Glutamatergic neuron (in vitro differentiated cells): ENCODE data around the gene ASTN2. TPM values are rescaled to one million over a fixed set of nuclear protein-coding genes. Genes with fewer than 3 reads are reported as not detected.

Source experiments
- DNase-seq: peaks from one replicate; pipeline ENCODE4 v3.0.0; 2022
- H3K27ac Mint-ChIP-seq: one replicate; pipeline ENCODE4 v1.8.0; 2020; ENCODE audit warnings: mild to moderate bottlenecking, mixed read lengths, inconsistent platforms; ENCODE audit not compliant: unreplicated experiment
- H3K27me3 Mint-ChIP-seq: one replicate; pipeline ENCODE4 v1.8.0; 2020; ENCODE audit warnings: mild to moderate bottlenecking, moderate library complexity, mixed read lengths, inconsistent platforms; ENCODE audit not compliant: unreplicated experiment
- H3K36me3 Mint-ChIP-seq: one replicate; pipeline ENCODE4 v1.8.0; 2020; ENCODE audit warnings: mild to moderate bottlenecking, mixed read lengths, inconsistent platforms; ENCODE audit not compliant: unreplicated experiment
- H3K4me1 Mint-ChIP-seq: one replicate; pipeline ENCODE4 v1.8.0; 2020; ENCODE audit warnings: mild to moderate bottlenecking, low read depth, mixed read lengths, inconsistent platforms; ENCODE audit not compliant: unreplicated experiment
- H3K4me3 Mint-ChIP-seq: one replicate; pipeline ENCODE4 v1.8.0; 2020; ENCODE audit warnings: mild to moderate bottlenecking, mixed read lengths, inconsistent platforms; ENCODE audit not compliant: unreplicated experiment
- H3K9me3 Mint-ChIP-seq: one replicate; pipeline ENCODE4 v1.8.0; 2020; ENCODE audit warnings: mild to moderate bottlenecking, moderate library complexity, mixed read lengths, inconsistent platforms; ENCODE audit not compliant: unreplicated experiment
- CTCF ChIP-seq: fragments of 200-600 bp; sonication (generic); IDR thresholded peaks from one replicate; pipeline ENCODE4 v1.5.0; 2021; ENCODE audit not compliant: partially characterized antibody, unreplicated experiment
- total RNA-seq: library from RNA; stranded (reverse); fragmentation: NEBNext Ultra II Directional; extraction: Animal tissue kit (Norgen Biotek cat#: 25700); gene quantifications from one replicate; pipeline ENCODE4 v1.2.1, GENCODE V29; 2021; ENCODE audit not compliant: unreplicated experiment

ASTN2 gene
- total RNA-seq, 1 donor from 2014 or later, result 134 TPM

- no peak for DNase-seq
- H3K27ac Mint-ChIP-seq, result no peak overlapping the region
- TF ChIP-seq CTCF, result no peak
- H3K36me3 Mint-ChIP-seq, result no peaks in the 10 kb centered on the region
- no peak overlapping the region for H3K4me3 Mint-ChIP-seq
- no peaks in the 10 kb centered on the region for H3K4me1 Mint-ChIP-seq
- H3K27me3 Mint-ChIP-seq, result no peaks in the 10 kb centered on the region
- H3K9me3 Mint-ChIP-seq, result no peaks in the 10 kb centered on the region
These were observed 921.5 kb downstream of the ASTN2 start for GRCh38 chr9:116493183-116493860.

- no peaks in the 10 kb centered on the region for H3K36me3 Mint-ChIP-seq
- H3K4me3 Mint-ChIP-seq, result no peak overlapping the region
- H3K27me3 Mint-ChIP-seq, result no peaks in the 10 kb centered on the region
- H3K27ac Mint-ChIP-seq, result no peak overlapping the region
- no peaks in the 10 kb centered on the region for H3K9me3 Mint-ChIP-seq
- TF ChIP-seq CTCF, result no peak
- H3K4me1 Mint-ChIP-seq, result no peaks in the 10 kb centered on the region
- no peak for DNase-seq
These were observed 923.2 kb downstream of the ASTN2 start for GRCh38 chr9:116491659-116492058.

- no peak for DNase-seq
These were observed 923.6 kb downstream of the ASTN2 start for GRCh38 chr9:116491219-116491618.

GRCh38 chr9:116490321-116490720, 924.5 kb downstream of the ASTN2 start:
- DNase-seq, result no peak
- Mint-ChIP-seq H3K4me1 (no peaks in the 10 kb centered on the region), H3K27ac (no peak overlapping the region), H3K36me3 (no peaks in the 10 kb centered on the region), H3K4me3 (no peak overlapping the region), H3K27me3 (no peaks in the 10 kb centered on the region), H3K9me3 (no peaks in the 10 kb centered on the region)
- no peak for TF ChIP-seq CTCF

More at GRCh38 chr9:116491219-116491618, 923.6 kb downstream of the ASTN2 start:
- no peaks in the 10 kb centered on the region for H3K9me3 Mint-ChIP-seq
- H3K4me1 Mint-ChIP-seq, result no peaks in the 10 kb centered on the region
- H3K27ac Mint-ChIP-seq, result no peak overlapping the region
- TF ChIP-seq CTCF, result no peak
- no peaks in the 10 kb centered on the region for H3K27me3 Mint-ChIP-seq
- no peaks in the 10 kb centered on the region for H3K36me3 Mint-ChIP-seq
- no peak overlapping the region for H3K4me3 Mint-ChIP-seq

GRCh38 chr9:116488373-116488772, 926.5 kb downstream of the ASTN2 start:
- Mint-ChIP-seq H3K27me3 (no peaks in the 10 kb centered on the region), H3K4me1 (no peaks in the 10 kb centered on the region), H3K9me3 (no peaks in the 10 kb centered on the region), H3K36me3 (no peaks in the 10 kb centered on the region), H3K4me3 (no peak overlapping the region), H3K27ac (no peak overlapping the region)
- DNase-seq, result no peak
- TF ChIP-seq CTCF, result no peak
